HEK293 (cell line): ENCODE data around the gene SUMF1.

Experiments used
- CTCF ChIA-PET: fragments of 350-600 bp; formaldehyde crosslinking; extraction: SDS; loops from one replicate; lab custom pipeline; 2021; ENCODE audit warnings: antibody characterized with exemption; lab: Yijun Ruan, JAX
- POLR2A ChIA-PET: fragments of 300-600 bp; formaldehyde crosslinking; extraction: SDS; loops from one replicate; lab custom pipeline; 2020; ENCODE audit warnings: antibody characterized with exemption, inconsistent platforms; lab: Yijun Ruan, JAX
- H3K27ac ChIP-seq: fragments of 200-500 bp; sonication (Bioruptor generic); 2 replicates; pipeline ENCODE4 v1.5.1; 2014; ENCODE audit warnings: low read depth, low read length, control low read depth, inconsistent platforms; ENCODE audit errors: extremely low read depth
- H3K36me3 ChIP-seq, 2 experiments: fragments of 200-500 bp in 1 of 2; sonication (Bioruptor generic) in 1 of 2; 1 replicate in 1 of 2; 2 replicates in 1 of 2; pipeline ENCODE4 v1.5.1; 2014 to 2017; ENCODE audit warnings: inconsistent platforms in 2 of 2, low read length in 2 of 2; ENCODE audit not compliant: control insufficient read depth in 2 of 2, insufficient read depth in 1 of 2
- H3K4me1 ChIP-seq: fragments of 200-500 bp; sonication (Bioruptor generic); 2 replicates; pipeline ENCODE4 v1.5.1; 2014; ENCODE audit warnings: mild to moderate bottlenecking, low read length, inconsistent platforms; ENCODE audit not compliant: control insufficient read depth, insufficient read depth
- H3K4me3 ChIP-seq: 2 replicates; pipeline ENCODE4 v1.5.1; 2011; ENCODE audit warnings: low read depth, mild to moderate bottlenecking, control low read depth, low read length, moderate library complexity
- H3K9me3 ChIP-seq: fragments of 200-500 bp; sonication (Bioruptor generic); 2 replicates; pipeline ENCODE4 v1.5.1; 2014; ENCODE audit warnings: low read depth, low read length, inconsistent platforms; ENCODE audit not compliant: control insufficient read depth, insufficient read depth
- KLF1 ChIP-seq: fragments of 450-650 bp; formaldehyde crosslinking; IDR thresholded peaks from 2 replicates; pipeline ENCODE4 v1.5.1; 2016; ENCODE audit warnings: missing biosample characterization, missing genetic modification characterization
- KLF10 ChIP-seq: fragments of 450-650 bp; IDR thresholded peaks from 2 replicates; pipeline ENCODE4 v1.5.1; 2018; ENCODE audit warnings: missing biosample characterization, mild to moderate bottlenecking, missing genetic modification characterization
- KLF16 ChIP-seq: fragments of 450-650 bp; formaldehyde crosslinking; IDR thresholded peaks from 2 replicates; pipeline ENCODE4 v1.5.1; 2017; ENCODE audit warnings: missing biosample characterization, missing genetic modification characterization
- RBAK ChIP-seq: fragments of 450-650 bp; formaldehyde crosslinking; IDR thresholded peaks from 2 replicates; pipeline ENCODE4 v1.5.1; 2016; ENCODE audit warnings: missing biosample characterization, missing genetic modification characterization
- TCF7L2 ChIP-seq: IDR thresholded peaks from 2 replicates; pipeline ENCODE4 v1.6.1; 2011; ENCODE audit warnings: low read depth, mild to moderate bottlenecking, inconsistent platforms, low read length, moderate library complexity, borderline replicate concordance
- ZBTB48 ChIP-seq: fragments of 450-650 bp; formaldehyde crosslinking; IDR thresholded peaks from 2 replicates; pipeline ENCODE4 v1.5.1; 2016; ENCODE audit warnings: missing biosample characterization, missing genetic modification characterization
- ZNF175 ChIP-seq: fragments of 450-650 bp; formaldehyde crosslinking; IDR thresholded peaks from 2 replicates; pipeline ENCODE4 v1.5.1; 2016; ENCODE audit warnings: missing biosample characterization, missing genetic modification characterization
- ZNF184 ChIP-seq: fragments of 450-650 bp; IDR thresholded peaks from 2 replicates; pipeline ENCODE4 v1.5.1; 2018; ENCODE audit warnings: missing biosample characterization, mild to moderate bottlenecking, missing genetic modification characterization
- ZNF366 ChIP-seq: fragments of 450-650 bp; formaldehyde crosslinking; conservative IDR thresholded peaks from 2 replicates; pipeline ENCODE4 v1.5.1; 2016; ENCODE audit warnings: missing biosample characterization, missing genetic modification characterization
- ZNF37A ChIP-seq: fragments of 450-650 bp; IDR thresholded peaks from 2 replicates; pipeline ENCODE4 v1.5.1; 2018; ENCODE audit warnings: missing biosample characterization, missing genetic modification characterization
- ZNF473 ChIP-seq: fragments of 450-650 bp; formaldehyde crosslinking; IDR thresholded peaks from 2 replicates; pipeline ENCODE4 v1.5.1; 2017; ENCODE audit warnings: missing biosample characterization, missing genetic modification characterization
- ZNF548 ChIP-seq: fragments of 450-650 bp; formaldehyde crosslinking; IDR thresholded peaks from 2 replicates; pipeline ENCODE4 v1.5.1; 2016; ENCODE audit warnings: missing biosample characterization, missing genetic modification characterization
- ZNF560 ChIP-seq: fragments of 450-650 bp; formaldehyde crosslinking; IDR thresholded peaks from 2 replicates; pipeline ENCODE4 v1.5.1; 2017; ENCODE audit warnings: missing biosample characterization, missing genetic modification characterization, borderline replicate concordance
- ZNF701 ChIP-seq: fragments of 450-650 bp; formaldehyde crosslinking; IDR thresholded peaks from 2 replicates; pipeline ENCODE4 v1.5.1; 2016; ENCODE audit warnings: missing biosample characterization, missing genetic modification characterization
- ZSCAN23 ChIP-seq: fragments of 450-650 bp; formaldehyde crosslinking; IDR thresholded peaks from 2 replicates; pipeline ENCODE4 v1.5.1; 2016; ENCODE audit warnings: missing biosample characterization, missing genetic modification characterization
- TF ChIP-seq, protein P1 (sequence below): fragments of 450-650 bp; formaldehyde crosslinking; IDR thresholded peaks from 2 replicates; pipeline ENCODE4 v1.5.1; 2016; ENCODE audit warnings: missing biosample characterization, missing genetic modification characterization
- TF ChIP-seq, protein P2 (sequence below): fragments of 450-650 bp; formaldehyde crosslinking; IDR thresholded peaks from 2 replicates; pipeline ENCODE4 v1.5.1; 2016; ENCODE audit warnings: missing biosample characterization, missing genetic modification characterization
- TF ChIP-seq, protein P3 (sequence below): fragments of 450-650 bp; formaldehyde crosslinking; IDR thresholded peaks from 2 replicates; pipeline ENCODE4 v1.5.1; 2016; ENCODE audit warnings: missing biosample characterization, missing genetic modification characterization
- TF ChIP-seq, protein P4 (sequence below): fragments of 450-650 bp; formaldehyde crosslinking; conservative IDR thresholded peaks from 2 replicates; pipeline ENCODE4 v1.5.1; 2016; ENCODE audit warnings: low read depth, missing biosample characterization, missing genetic modification characterization
- TF ChIP-seq, protein P5 (sequence below): fragments of 450-650 bp; IDR thresholded peaks from 2 replicates; pipeline ENCODE4 v1.5.1; 2018; ENCODE audit warnings: missing biosample characterization, missing genetic modification characterization

Gene SUMF1

DNA sequence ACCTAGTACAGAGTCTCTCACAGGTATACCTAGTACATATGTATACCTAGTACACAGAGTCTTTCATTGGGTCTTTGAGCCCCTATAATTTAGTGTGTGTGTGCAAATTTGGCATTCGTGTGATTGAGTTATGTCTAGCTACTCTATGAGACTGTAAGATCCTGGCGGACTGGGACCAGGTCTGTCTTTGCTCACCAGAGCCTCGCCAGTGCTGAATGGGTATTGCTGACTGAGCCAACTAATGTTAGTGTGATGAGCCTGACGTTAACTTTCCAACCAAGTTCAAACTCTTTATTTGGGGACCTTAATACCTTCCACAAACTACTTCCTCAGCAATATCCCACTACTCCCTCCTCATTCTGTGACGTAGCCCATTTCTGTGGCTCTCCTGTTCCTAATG, 128.3 kb downstream of the SUMF1 start:
- TF ChIP-seq ZNF701 (tag by site-specific recombination) (no peak), TCF7L2 (no peak), KLF10 (tag by site-specific recombination) (no peak), ZNF473 (tag by site-specific recombination) (no peak), ZNF548 (no peak), ZNF175 (tag by site-specific recombination) (no peak), ZNF37A (tag by site-specific recombination) (no peak), ZSCAN23 (tag by site-specific recombination) (no peak), RBAK (tag by site-specific recombination) (no peak), ZNF184 (tag by site-specific recombination) (no peak), KLF16 (tag by site-specific recombination) (no peak), ZNF560 (tag by site-specific recombination) (no peak), ZNF366 (tag by site-specific recombination) (no peak), KLF1 (tag by site-specific recombination) (no peak), ZBTB48 (tag by site-specific recombination) (no peak)
- TF ChIP-seq, protein P1, sequence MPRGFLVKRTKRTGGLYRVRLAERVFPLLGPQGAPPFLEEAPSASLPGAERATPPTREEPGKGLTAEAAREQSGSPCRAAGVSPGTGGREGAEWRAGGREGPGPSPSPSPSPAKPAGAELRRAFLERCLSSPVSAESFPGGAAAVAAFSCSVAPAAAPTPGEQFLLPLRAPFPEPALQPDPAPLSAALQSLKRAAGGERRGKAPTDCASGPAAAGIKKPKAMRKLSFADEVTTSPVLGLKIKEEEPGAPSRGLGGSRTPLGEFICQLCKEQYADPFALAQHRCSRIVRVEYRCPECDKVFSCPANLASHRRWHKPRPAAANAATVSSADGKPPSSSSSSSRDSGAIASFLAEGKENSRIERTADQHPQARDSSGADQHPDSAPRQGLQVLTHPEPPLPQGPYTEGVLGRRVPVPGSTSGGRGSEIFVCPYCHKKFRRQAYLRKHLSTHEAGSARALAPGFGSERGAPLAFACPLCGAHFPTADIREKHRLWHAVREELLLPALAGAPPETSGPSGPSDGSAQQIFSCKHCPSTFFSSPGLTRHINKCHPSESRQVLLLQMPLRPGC (tag by site-specific recombination): no peak
- TF ChIP-seq, protein P2, sequence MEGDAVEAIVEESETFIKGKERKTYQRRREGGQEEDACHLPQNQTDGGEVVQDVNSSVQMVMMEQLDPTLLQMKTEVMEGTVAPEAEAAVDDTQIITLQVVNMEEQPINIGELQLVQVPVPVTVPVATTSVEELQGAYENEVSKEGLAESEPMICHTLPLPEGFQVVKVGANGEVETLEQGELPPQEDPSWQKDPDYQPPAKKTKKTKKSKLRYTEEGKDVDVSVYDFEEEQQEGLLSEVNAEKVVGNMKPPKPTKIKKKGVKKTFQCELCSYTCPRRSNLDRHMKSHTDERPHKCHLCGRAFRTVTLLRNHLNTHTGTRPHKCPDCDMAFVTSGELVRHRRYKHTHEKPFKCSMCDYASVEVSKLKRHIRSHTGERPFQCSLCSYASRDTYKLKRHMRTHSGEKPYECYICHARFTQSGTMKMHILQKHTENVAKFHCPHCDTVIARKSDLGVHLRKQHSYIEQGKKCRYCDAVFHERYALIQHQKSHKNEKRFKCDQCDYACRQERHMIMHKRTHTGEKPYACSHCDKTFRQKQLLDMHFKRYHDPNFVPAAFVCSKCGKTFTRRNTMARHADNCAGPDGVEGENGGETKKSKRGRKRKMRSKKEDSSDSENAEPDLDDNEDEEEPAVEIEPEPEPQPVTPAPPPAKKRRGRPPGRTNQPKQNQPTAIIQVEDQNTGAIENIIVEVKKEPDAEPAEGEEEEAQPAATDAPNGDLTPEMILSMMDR (tag by site-specific recombination): no peak
- TF ChIP-seq, protein P3, sequence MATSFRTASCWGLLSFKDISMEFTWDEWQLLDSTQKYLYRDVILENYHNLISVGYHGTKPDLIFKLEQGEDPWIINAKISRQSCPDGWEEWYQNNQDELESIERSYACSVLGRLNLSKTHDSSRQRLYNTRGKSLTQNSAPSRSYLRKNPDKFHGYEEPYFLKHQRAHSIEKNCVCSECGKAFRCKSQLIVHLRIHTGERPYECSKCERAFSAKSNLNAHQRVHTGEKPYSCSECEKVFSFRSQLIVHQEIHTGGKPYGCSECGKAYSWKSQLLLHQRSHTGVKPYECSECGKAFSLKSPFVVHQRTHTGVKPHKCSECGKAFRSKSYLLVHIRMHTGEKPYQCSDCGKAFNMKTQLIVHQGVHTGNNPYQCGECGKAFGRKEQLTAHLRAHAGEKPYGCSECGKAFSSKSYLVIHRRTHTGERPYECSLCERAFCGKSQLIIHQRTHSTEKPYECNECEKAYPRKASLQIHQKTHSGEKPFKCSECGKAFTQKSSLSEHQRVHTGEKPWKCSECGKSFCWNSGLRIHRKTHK: no peak
- TF ChIP-seq, protein P4, sequence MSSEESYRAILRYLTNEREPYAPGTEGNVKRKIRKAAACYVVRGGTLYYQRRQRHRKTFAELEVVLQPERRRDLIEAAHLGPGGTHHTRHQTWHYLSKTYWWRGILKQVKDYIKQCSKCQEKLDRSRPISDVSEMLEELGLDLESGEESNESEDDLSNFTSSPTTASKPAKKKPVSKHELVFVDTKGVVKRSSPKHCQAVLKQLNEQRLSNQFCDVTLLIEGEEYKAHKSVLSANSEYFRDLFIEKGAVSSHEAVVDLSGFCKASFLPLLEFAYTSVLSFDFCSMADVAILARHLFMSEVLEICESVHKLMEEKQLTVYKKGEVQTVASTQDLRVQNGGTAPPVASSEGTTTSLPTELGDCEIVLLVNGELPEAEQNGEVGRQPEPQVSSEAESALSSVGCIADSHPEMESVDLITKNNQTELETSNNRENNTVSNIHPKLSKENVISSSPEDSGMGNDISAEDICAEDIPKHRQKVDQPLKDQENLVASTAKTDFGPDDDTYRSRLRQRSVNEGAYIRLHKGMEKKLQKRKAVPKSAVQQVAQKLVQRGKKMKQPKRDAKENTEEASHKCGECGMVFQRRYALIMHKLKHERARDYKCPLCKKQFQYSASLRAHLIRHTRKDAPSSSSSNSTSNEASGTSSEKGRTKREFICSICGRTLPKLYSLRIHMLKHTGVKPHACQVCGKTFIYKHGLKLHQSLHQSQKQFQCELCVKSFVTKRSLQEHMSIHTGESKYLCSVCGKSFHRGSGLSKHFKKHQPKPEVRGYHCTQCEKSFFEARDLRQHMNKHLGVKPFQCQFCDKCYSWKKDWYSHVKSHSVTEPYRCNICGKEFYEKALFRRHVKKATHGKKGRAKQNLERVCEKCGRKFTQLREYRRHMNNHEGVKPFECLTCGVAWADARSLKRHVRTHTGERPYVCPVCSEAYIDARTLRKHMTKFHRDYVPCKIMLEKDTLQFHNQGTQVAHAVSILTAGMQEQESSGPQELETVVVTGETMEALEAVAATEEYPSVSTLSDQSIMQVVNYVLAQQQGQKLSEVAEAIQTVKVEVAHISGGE (tag by site-specific recombination): no peak
- TF ChIP-seq, protein P5, sequence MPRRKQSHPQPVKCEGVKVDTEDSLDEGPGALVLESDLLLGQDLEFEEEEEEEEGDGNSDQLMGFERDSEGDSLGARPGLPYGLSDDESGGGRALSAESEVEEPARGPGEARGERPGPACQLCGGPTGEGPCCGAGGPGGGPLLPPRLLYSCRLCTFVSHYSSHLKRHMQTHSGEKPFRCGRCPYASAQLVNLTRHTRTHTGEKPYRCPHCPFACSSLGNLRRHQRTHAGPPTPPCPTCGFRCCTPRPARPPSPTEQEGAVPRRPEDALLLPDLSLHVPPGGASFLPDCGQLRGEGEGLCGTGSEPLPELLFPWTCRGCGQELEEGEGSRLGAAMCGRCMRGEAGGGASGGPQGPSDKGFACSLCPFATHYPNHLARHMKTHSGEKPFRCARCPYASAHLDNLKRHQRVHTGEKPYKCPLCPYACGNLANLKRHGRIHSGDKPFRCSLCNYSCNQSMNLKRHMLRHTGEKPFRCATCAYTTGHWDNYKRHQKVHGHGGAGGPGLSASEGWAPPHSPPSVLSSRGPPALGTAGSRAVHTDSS: no peak
- Histone ChIP-seq H3K9me3 (no peaks in the 10 kb centered on the region), H3K36me3 (no peaks in the 10 kb centered on the region), H3K4me3 (no peak overlapping the region), H3K27ac (no peak overlapping the region), H3K4me1 (peaks cover 3% of the 10 kb centered on the region; the same call in 1 of the 2 replicates)
- POLR2A ChIA-PET: no interaction called here
- CTCF ChIA-PET: interaction anchor here (1.2 kb wide), 1 partner anchor 12 kb away, joined by 4 read pairs; no protein-coding TSS in a partner anchor
